ENCODE measurements around the gene RALY. TPM values are rescaled to one million over a fixed set of nuclear protein-coding genes. Genes with fewer than 3 reads are reported as not detected.
"Not testable (repeated sequence)": the region's sequence is repeated elsewhere in the genome, so short reads cannot be mapped to it uniquely, and the experiment has no call there.

The RALY gene
- total and polyA plus RNA-seq, 2 of the 4 experiments (the other 2 are of a cell fraction) = 46.2 to 115 TPM

- H2BK120ac ChIP-seq (ENCODE audit: low read depth, low read length) = no peak overlapping the region
- H3K36me3 ChIP-seq (ENCODE audit: control insufficient read depth, insufficient read depth, low read length) = 0 out of 2 replicates have a peak, but pooled peaks cover 1% of the 10 kb centered on the region
- 22% methylated on average over 3 of the region's 5 CpGs; no CpG with 5 or more reads in 1 of the 2 experiments for WGBS, 2 experiments (ENCODE audit: extremely low coverage in 2 of 2, insufficient read length in 1 of 2)
- no peak overlapping the region for H3K18ac ChIP-seq (ENCODE audit: low read depth, low read length)
- no peak overlapping the region for H2AK5ac ChIP-seq (ENCODE audit: low read depth, low read length)
- peaks cover 48% of the 10 kb centered on the region for H3K9me1 ChIP-seq (ENCODE audit: insufficient read depth, low read length)
- H3K9ac ChIP-seq (ENCODE audit: low read depth, low read length) = no peak overlapping the region
- H3K9me3 ChIP-seq (ENCODE audit: control insufficient read depth, insufficient read depth, low read length) = no peaks in the 10 kb centered on the region
- H2BK20ac ChIP-seq (ENCODE audit: low read depth, low read length) = no peak overlapping the region
- H3K14ac ChIP-seq (replicated peaks; ENCODE audit: low read depth, low read length) = 0 out of 2 replicates have a peak overlapping the region, but pooled peaks have one; percentile 35
- dilution Hi-C loops (cut with HindIII; ENCODE audit: low sequenced_read_pairs, unreplicated experiment) = no loop called here
- BruUV-seq (replicated peaks) = no TSS peak
- H3K79me1 ChIP-seq (ENCODE audit: low read depth in 1 of 2, low read length in 2 of 2) = peaks cover 66 to 88% of the 10 kb centered on the region in 2 experiments
- no peak overlapping the region for H4K5ac ChIP-seq (ENCODE audit: low read depth, low read length)
- intact Hi-C loops (cut with micrococcal nuclease) = no loop called here
- H2AFZ ChIP-seq (replicated peaks; ENCODE audit: low read length, poor library complexity) = no peak overlapping the region
- peaks cover 88% of the 10 kb centered on the region for H4K20me1 ChIP-seq (ENCODE audit: insufficient read depth, low read length)
- H3K23ac ChIP-seq (ENCODE audit: low read depth, low read length) = no peak overlapping the region; the same call in 1 of the 2 replicates
- H4K91ac ChIP-seq (ENCODE audit: insufficient read depth, low read depth, low read length) = no peak overlapping the region
- DNase-seq (no peak), ATAC-seq (ENCODE audit: low read depth) (no peak)
- H3K4me2 ChIP-seq (ENCODE audit: low read depth, low read length) = no peak overlapping the region
- in situ Hi-C loops (cut with MboI; ENCODE audit: low sequenced_read_pairs) = no loop called here
- no peak overlapping the region for H3K4ac ChIP-seq (ENCODE audit: low read depth, low read length)
- H2BK15ac ChIP-seq (ENCODE audit: low read depth, low read length) = no peak overlapping the region
- H3K27me3 ChIP-seq (ENCODE audit: control insufficient read depth, insufficient read depth, low read length) = no peaks in the 10 kb centered on the region
- no peak overlapping the region for H2BK5ac ChIP-seq (ENCODE audit: low read depth, low read length, poor library complexity, severe bottlenecking)
- H2AK9ac ChIP-seq (replicated peaks; ENCODE audit: low read depth, low read length, poor library complexity) = no peak overlapping the region
- POLR2A ChIA-PET (ENCODE audit: unreplicated experiment) = interaction anchor here (0.7 kb wide), 1 partner anchor 185 kb away, joined by 5 read pairs; no protein-coding TSS in a partner anchor
- H3K27ac ChIP-seq (ENCODE audit: insufficient read depth, low read length) = no peak overlapping the region
- H4K8ac ChIP-seq (ENCODE audit: low read depth in 2 of 2, low read length in 2 of 2) = 0 out of 4 replicates have a peak overlapping the region, but pooled peaks of 1 of the 2 experiments have one; percentile 37
- no peak for TF ChIP-seq SMC3 (IDR thresholded peaks at IDR 0.05; ENCODE audit: low read depth, low read length)
- peak; percentile 78 for TF ChIP-seq MAFK (IDR thresholded peaks at IDR 0.05; ENCODE audit: low read depth, low read length)
- H3K4me1 ChIP-seq (ENCODE audit: control insufficient read depth, insufficient read depth, low read length) = peaks cover 12% of the 10 kb centered on the region
- no peak overlapping the region for H3K56ac ChIP-seq (ENCODE audit: extremely low read depth, insufficient read depth, low read length)
- CTCF ChIA-PET = no interaction called here
- no peak overlapping the region for H3K4me3 ChIP-seq (ENCODE audit: insufficient read depth, low read depth, low read length)
These were observed 31.1 kb downstream of the RALY start for GRCh38 chr20:34024723-34025351.

- H3K4me1 ChIP-seq (ENCODE audit: control insufficient read depth, insufficient read depth, low read length); H4K91ac ChIP-seq (ENCODE audit: insufficient read depth, low read depth, low read length); ATAC-seq (ENCODE audit: low read depth); H3K56ac ChIP-seq (ENCODE audit: extremely low read depth, insufficient read depth, low read length); H2BK20ac ChIP-seq (ENCODE audit: low read depth, low read length); intact Hi-C loops (cut with micrococcal nuclease); H3K27ac ChIP-seq (ENCODE audit: insufficient read depth, low read length); H2BK5ac ChIP-seq (ENCODE audit: low read depth, low read length, poor library complexity, severe bottlenecking); POLR2A ChIA-PET (ENCODE audit: unreplicated experiment); H2BK15ac ChIP-seq (ENCODE audit: low read depth, low read length); H3K18ac ChIP-seq (ENCODE audit: low read depth, low read length); H3K9me3 ChIP-seq (ENCODE audit: control insufficient read depth, insufficient read depth, low read length); dilution Hi-C loops (cut with HindIII; ENCODE audit: low sequenced_read_pairs, unreplicated experiment); H3K14ac ChIP-seq (replicated peaks; ENCODE audit: low read depth, low read length); H3K23ac ChIP-seq (ENCODE audit: low read depth, low read length); H2AFZ ChIP-seq (replicated peaks; ENCODE audit: low read length, poor library complexity); in situ Hi-C loops (cut with MboI; ENCODE audit: low sequenced_read_pairs); H3K9ac ChIP-seq (ENCODE audit: low read depth, low read length); H4K5ac ChIP-seq (ENCODE audit: low read depth, low read length); H2BK120ac ChIP-seq (ENCODE audit: low read depth, low read length); H2AK5ac ChIP-seq (ENCODE audit: low read depth, low read length); H4K8ac ChIP-seq (ENCODE audit: low read depth in 2 of 2, low read length in 2 of 2); H3K4ac ChIP-seq (ENCODE audit: low read depth, low read length); CTCF ChIA-PET; DNase-seq; H3K27me3 ChIP-seq (ENCODE audit: control insufficient read depth, insufficient read depth, low read length); BruUV-seq (replicated peaks); H2AK9ac ChIP-seq (replicated peaks; ENCODE audit: low read depth, low read length, poor library complexity); H3K4me2 ChIP-seq (ENCODE audit: low read depth, low read length); H3K4me3 ChIP-seq (ENCODE audit: insufficient read depth, low read depth, low read length): not testable (repeated sequence)
- WGBS, 2 experiments (ENCODE audit: extremely low coverage in 2 of 2, insufficient read length in 1 of 2) = 100% methylated on average over 1 of the region's 6 CpGs; no CpG with 5 or more reads in 1 of the 2 experiments
- peaks cover 50% of the 10 kb centered on the region for H3K9me1 ChIP-seq (ENCODE audit: insufficient read depth, low read length)
- H3K36me3 ChIP-seq (ENCODE audit: control insufficient read depth, insufficient read depth, low read length) = peaks cover 11% of the 10 kb centered on the region
- H3K79me1 ChIP-seq (ENCODE audit: low read depth in 1 of 2, low read length in 2 of 2) = peaks cover 62 to 86% of the 10 kb centered on the region in 2 experiments
- peaks cover 88% of the 10 kb centered on the region for H4K20me1 ChIP-seq (ENCODE audit: insufficient read depth, low read length)
These were observed 34.3 kb downstream of the RALY start for GRCh38 chr20:34028013-34028412.

Measured in IMR-90 (cell line).